RWPE1 (cell line): ENCODE data around the gene OR52H1.

Source experiments
- CTCF ChIA-PET: fragments of 350-600 bp; sonication (Branson Sonifier 250); formaldehyde crosslinking; extraction: SDS; loops from one replicate; lab custom pipeline; 2021; lab: Yijun Ruan, JAX
- POLR2A ChIA-PET: fragments of 400-600 bp; formaldehyde crosslinking; extraction: SDS; loops from one replicate; lab custom pipeline; 2020; ENCODE audit warnings: antibody characterized with exemption; ENCODE audit not compliant: low non-redundant PET; lab: Yijun Ruan, JAX
- DNase-seq: peaks from one replicate; pipeline ENCODE4 v3.0.0; 2012; ENCODE audit warnings: low spot score
- H3K27ac ChIP-seq: fragments of 450-650 bp; 2 replicates; pipeline ENCODE4 v1.5.1; 2017
- TF ChIP-seq, protein P1 (sequence below): fragments of 450-650 bp; conservative IDR thresholded peaks from 2 replicates; pipeline ENCODE4 v1.5.1; 2017; ENCODE audit warnings: low read depth, mild to moderate bottlenecking

OR52H1 gene

DNA sequence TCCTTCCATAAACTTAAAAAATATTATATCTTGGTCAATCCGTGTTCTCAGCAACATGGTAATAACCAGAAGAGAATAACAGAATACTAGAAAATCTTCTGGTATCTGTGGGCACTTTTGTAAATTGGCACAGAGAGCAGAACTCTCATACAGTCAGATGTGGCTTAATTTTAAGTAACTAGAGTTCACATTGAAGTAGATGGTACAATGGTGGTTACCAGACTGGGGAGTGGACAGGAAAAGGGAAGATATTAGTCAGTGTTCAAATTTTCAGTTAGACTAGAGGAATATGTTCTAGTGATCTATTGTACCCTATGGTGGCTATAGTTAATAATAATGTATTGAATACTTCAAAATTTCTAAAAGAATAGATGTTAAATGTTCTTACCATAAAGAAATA is 6.9 kb downstream of the OR52H1 start:
- POLR2A ChIA-PET, result no interaction called here
- H3K27ac ChIP-seq, result no peak overlapping the region
- DNase-seq, result no peak
- TF ChIP-seq, protein P1, sequence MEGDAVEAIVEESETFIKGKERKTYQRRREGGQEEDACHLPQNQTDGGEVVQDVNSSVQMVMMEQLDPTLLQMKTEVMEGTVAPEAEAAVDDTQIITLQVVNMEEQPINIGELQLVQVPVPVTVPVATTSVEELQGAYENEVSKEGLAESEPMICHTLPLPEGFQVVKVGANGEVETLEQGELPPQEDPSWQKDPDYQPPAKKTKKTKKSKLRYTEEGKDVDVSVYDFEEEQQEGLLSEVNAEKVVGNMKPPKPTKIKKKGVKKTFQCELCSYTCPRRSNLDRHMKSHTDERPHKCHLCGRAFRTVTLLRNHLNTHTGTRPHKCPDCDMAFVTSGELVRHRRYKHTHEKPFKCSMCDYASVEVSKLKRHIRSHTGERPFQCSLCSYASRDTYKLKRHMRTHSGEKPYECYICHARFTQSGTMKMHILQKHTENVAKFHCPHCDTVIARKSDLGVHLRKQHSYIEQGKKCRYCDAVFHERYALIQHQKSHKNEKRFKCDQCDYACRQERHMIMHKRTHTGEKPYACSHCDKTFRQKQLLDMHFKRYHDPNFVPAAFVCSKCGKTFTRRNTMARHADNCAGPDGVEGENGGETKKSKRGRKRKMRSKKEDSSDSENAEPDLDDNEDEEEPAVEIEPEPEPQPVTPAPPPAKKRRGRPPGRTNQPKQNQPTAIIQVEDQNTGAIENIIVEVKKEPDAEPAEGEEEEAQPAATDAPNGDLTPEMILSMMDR, result no peak
- CTCF ChIA-PET, result no interaction called here

DNA sequence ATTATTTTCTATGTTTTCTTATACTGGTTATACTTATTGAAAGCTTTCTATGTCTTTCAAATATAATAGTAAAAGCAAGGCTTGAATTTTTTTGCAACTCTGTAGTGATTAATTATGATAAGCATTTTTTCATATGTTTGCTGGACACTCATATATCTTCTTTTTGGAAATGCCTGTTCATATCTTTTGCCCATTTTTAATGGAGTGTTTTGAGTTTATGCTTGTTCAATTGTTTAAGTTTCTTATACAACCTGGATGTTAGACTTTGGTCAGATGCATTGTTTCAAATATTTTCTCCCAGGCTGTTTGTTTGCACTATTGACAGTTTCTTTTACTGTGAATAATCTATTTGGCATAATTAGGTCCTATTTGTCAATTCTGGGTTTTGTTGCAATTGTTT is 11.9 kb downstream of the OR52H1 start:
- no peak for DNase-seq
- ChIA-PET POLR2A (no interaction called here), CTCF (no interaction called here)
- TF ChIP-seq, protein P1, result no peak
- no peak overlapping the region for H3K27ac ChIP-seq

DNA sequence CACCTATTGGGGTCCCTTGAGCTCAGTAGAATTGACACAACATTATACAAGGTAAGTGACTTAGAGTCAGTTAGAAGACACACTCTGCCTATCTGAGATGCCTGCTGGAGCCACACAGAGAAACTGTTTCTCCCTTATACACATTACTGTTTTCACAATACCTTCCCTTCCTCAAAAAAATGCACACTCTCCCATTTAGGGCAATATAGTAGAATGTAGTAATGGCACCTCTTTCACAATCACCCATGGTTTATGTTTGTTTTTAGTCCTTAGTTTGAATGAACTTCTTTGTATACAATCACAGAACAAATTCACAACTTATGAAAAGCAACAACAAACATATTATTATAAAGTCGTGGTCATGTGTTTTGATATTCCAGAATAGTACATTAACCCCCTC is 14.3 kb downstream of the OR52H1 start:
- CTCF ChIA-PET, result no interaction called here
- TF ChIP-seq, protein P1, result no peak
- no peak for DNase-seq
- POLR2A ChIA-PET, result no interaction called here
- H3K27ac ChIP-seq, result no peak overlapping the region

DNA sequence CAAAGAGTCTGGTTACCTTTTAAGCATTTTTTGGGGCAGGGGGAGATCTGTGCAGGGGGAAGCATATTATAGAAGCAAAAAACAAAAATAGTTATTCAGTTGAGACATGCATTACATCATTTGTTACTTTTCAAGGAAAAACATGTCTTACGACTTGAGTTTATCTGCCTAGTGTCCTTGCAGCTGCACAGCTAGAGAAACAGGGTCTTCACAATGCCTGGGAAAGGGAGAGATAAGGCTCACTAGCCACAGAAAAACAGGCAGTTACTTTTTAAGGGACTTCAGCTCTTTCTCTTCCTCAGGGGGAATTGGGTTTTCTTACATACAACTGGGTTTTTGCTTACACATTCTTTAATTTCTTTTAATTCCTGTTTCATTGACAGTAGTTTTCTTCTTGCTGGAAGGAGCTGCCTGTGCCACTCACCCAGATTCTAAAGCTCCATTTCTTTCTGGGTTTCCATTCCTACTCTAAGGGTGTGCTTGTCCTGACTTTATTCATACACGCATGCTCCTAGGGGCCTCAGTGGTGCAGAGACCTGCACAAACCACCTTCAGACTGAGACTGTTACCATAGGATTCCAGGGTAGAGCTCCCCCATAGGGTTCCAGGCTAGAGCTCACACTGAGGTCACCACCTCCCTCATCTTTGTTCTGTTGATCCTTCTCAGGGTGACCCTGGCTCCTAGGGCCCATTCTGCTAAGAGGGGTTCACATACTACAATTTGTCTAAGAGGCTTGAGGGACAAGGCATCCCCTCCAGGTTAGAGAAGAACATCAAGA is 17.1 kb downstream of the OR52H1 start:
- POLR2A ChIA-PET, result no interaction called here
- CTCF ChIA-PET, result interaction anchor here (0.6 kb wide), 1 partner anchor 912 kb away, joined by 3 read pairs; no protein-coding TSS in a partner anchor
- DNase-seq, result no peak
- H3K27ac ChIP-seq, result no peak overlapping the region
- TF ChIP-seq, protein P1, result no peak

DNA sequence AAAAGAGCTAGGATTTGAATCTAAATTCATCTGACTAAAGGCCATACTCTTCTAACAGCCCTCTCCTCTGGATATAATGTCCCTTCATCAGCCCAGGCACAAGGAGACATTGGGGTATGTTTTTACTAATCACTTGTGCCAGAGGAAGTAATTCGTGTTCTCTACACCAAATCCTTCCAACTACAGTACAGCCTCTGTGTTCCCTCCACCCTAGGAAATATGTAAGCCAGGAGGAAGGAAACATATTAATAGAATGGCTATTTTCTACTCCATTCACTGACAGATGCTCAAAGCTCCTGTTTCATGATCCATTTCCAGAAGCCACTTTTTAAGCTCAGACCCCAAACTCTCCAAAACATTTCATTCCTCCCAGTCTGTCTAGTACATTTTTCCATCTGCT is 19.8 kb downstream of the OR52H1 start:
- no peak overlapping the region for H3K27ac ChIP-seq
- POLR2A ChIA-PET, result no interaction called here
- DNase-seq, result no peak
- CTCF ChIA-PET, result no interaction called here
- TF ChIP-seq, protein P1, result no peak

DNA sequence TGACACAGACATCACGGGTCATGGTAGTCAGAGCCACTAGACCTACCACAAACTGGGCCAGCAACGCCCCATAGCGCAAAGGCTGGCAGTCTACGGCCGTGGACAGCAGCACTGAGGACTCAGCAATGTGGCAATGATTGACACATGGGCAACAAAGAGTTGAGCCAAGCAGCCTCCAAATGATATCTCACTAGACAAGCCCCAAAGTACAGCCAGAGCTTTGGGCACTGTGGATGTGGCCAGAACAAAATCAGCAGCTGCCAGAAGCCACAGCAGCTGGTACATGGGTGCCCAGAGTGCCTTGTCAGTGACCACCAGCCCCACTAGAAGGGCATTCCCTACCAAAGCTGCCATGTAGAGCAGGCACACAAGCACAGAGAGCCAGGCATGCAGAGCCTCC is 20.6 kb downstream of the OR52H1 start:
- POLR2A ChIA-PET, result no interaction called here
- CTCF ChIA-PET, result no interaction called here
- no peak for DNase-seq
- H3K27ac ChIP-seq, result no peak overlapping the region
- TF ChIP-seq, protein P1, result no peak
